ENCODE measurements around the gene IL19.

GRCh38 chr1:206886831-206887230 lies 116.3 kb downstream of the IL19 start:
- no peak for TF ChIP-seq POLR2AphosphoS5 (IDR thresholded peaks at IDR 0.05)
- TF ChIP-seq CTCF (IDR thresholded peaks at IDR 0.05) = no peak

Measured in stomach (tissue), 4 donors.